ENCODE measurements around the gene PDCD7.

Gene PDCD7

DNA sequence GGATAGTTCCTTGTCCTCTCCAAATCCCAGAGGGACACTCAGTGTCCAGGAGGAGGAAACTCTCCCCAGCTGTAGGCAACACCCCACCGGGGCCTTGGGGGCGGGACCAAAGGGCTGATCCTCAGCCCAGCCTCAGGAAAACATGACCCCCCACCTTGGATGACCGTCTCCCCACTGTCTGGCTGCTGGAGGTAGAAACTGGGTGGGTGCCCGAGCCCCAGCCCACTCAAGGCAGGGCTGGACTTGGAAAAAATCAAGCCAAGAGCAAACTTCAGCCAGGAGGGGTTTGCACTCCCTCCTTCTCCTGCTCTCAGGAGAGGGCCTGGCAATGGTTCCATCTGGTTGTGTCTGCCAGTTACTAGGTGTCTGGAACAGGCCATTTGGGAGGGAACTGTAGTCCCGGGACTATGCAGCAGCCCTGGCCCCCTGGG, 62.2 kb downstream of the PDCD7 start:
- DNase-seq, result no peak

DNA sequence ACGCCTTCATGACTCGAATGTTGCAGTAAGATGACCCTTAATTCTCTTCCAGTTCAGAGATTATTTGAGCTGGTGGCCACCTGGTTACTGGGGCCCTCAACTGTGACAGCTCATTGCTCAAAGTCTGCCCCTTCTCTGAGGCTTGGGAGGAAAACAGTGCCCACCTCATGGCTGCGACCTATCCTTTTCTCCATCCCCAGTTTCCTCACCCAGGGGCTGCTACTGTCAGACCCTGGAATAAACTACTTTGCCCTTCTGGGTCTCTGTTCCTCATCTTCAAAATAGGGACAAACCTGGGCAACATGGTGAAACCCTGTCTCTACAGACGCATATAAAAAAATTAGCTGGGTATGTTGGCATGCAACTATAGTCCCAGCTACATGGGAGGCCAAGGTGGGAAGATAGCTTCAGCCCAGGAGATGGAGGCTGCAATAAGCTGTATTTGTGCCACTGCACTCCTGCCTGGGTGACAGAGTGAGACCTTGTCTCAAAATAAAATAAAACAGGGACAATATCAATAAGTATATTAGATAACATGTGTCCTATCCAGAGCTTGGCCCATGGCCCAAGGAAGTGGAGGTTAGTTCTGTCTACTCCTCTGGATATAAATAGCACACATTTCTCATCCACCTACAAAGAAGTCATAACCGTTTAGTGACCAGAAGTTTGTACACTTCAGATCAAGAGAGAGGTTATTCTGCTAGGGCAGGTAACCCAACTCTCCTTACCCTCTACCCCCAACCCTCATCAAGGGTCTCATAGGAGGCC, 63.6 kb downstream of the PDCD7 start:
- DNase-seq, result no peak

- no peak for DNase-seq
Measured at GRCh38 chr15:65069179-65069578, 64.4 kb downstream of the PDCD7 start.

GRCh38 chr15:65068403-65068788, 65.2 kb downstream of the PDCD7 start:
- no peak for DNase-seq

DNA sequence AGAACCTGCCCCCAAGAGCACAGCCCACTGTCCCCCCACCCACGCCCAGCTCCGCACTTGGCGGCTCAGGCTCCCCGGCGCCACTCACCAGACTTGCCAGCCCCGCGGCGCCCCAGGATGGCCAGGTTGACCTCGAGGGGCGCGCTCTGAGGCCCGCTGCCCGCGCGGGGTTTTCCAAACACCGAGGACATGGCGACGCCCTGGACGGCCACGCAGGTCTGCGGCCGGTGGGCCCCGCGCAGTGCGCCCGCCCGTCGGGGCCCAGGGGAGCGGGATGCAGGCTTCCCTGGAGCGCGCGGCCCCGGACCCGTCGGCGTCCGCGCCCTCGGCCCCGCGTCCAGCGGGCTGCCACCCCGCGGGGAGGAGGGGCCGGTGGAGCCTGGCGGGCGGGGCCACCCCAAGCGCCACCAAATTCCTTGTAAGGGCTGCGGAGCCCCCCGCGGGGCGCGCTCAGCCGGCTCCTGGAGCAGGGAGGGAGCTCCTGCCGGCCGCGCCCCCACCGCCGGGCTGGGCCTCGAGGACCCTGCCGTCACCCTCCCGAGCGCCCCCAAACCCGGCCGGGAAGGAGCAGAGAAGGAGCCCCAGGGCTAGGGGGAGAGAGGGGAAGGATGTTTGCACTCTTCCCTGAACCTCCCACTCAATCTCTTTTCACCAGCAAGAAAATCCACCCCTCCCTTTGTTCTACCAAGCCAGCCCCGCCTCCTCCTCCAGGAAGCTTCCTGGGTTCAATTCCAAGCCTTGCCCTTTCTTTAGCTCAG, 65.8 kb downstream of the PDCD7 start, which contains the start of gene RASL12:
Gene RASL12 (minus strand): TSS at position 347 of the 758 bp plus-strand sequence. CDS start 156 bp downstream, at position 191.
- no peak for DNase-seq

Data from DMS79 (cell line).